Keratinocyte (primary cell): ENCODE results near the gene MYPOP. TPM values are rescaled to one million over a fixed set of nuclear protein-coding genes. Genes with fewer than 3 reads are reported as not detected.

Experiments
- DNase-seq: peaks from one replicate; pipeline ENCODE4 v3.0.0-alpha.2; 2011; ENCODE audit warnings: low read depth, missing footprints, low spot score
- FAIRE-seq: peaks from 2 replicates; lab custom pipeline; 2011; peaks lifted over from hg19 to GRCh38; lab: Jason Lieb, UNC
- H2AFZ ChIP-seq: 2 replicates; pipeline ENCODE4 v1.6.0; 2012; ENCODE audit warnings: low read length, control low read depth, inconsistent platforms; ENCODE audit not compliant: control insufficient read depth
- H3K27ac ChIP-seq: 2 replicates; pipeline ENCODE4 v1.5.1; 2011; ENCODE audit warnings: low read length; ENCODE audit not compliant: control insufficient read depth, insufficient read depth
- H3K27me3 ChIP-seq: 3 replicates; pipeline ENCODE4 v1.6.0; 2011; ENCODE audit warnings: low read length; ENCODE audit not compliant: control insufficient read depth, insufficient read depth; ENCODE audit errors: extremely low read depth
- H3K36me3 ChIP-seq, 2 experiments: 2 replicates in 1 of 2; 3 replicates in 1 of 2; pipeline ENCODE4 v1.5.1; 2011; ENCODE audit warnings: low read length in 2 of 2, mild to moderate bottlenecking in 1 of 2; ENCODE audit not compliant: control insufficient read depth in 2 of 2, insufficient read depth in 2 of 2; ENCODE audit errors: extremely low read depth in 1 of 2
- H3K4me1 ChIP-seq: 3 replicates; pipeline ENCODE4 v1.5.1; 2011; ENCODE audit warnings: low read length; ENCODE audit not compliant: control insufficient read depth, insufficient read depth; ENCODE audit errors: extremely low read depth
- H3K4me2 ChIP-seq: 3 replicates; pipeline ENCODE4 v1.6.0; 2011; ENCODE audit warnings: low read depth, low read length; ENCODE audit not compliant: control insufficient read depth, insufficient read depth; ENCODE audit errors: extremely low read depth
- H3K4me3 ChIP-seq, 3 experiments: fragments of 200-600 bp in 1 of 3; sonication (generic) in 1 of 3; 2 replicates in 2 of 3; 3 replicates in 1 of 3; pipeline ENCODE4 v1.5.1; 2011 to 2016; ENCODE audit warnings: low read length in 3 of 3, mild to moderate bottlenecking in 3 of 3, control low read depth in 2 of 3, inconsistent platforms in 1 of 3, low read depth in 1 of 3, mixed read lengths in 1 of 3, mixed run types in 1 of 3, moderate library complexity in 1 of 3; ENCODE audit not compliant: control insufficient read depth in 2 of 3, insufficient read depth in 2 of 3; ENCODE audit errors: extremely low read depth in 1 of 3
- H3K79me2 ChIP-seq: 2 replicates; pipeline ENCODE4 v1.6.0; 2012; ENCODE audit warnings: low read length; ENCODE audit not compliant: control insufficient read depth, insufficient read depth
- H3K9ac ChIP-seq: 3 replicates; pipeline ENCODE4 v1.6.0; 2011; ENCODE audit warnings: low read length; ENCODE audit not compliant: control insufficient read depth, insufficient read depth; ENCODE audit errors: extremely low read depth
- H3K9me1 ChIP-seq: 3 replicates; pipeline ENCODE4 v1.6.0; 2011; ENCODE audit warnings: low read length; ENCODE audit not compliant: control insufficient read depth, insufficient read depth; ENCODE audit errors: extremely low read depth
- H3K9me3 ChIP-seq: 2 replicates; pipeline ENCODE4 v1.5.1; 2012; ENCODE audit warnings: low read depth, low read length; ENCODE audit not compliant: control insufficient read depth
- H4K20me1 ChIP-seq: 3 replicates; pipeline ENCODE4 v1.6.0; 2011; ENCODE audit warnings: low read length; ENCODE audit not compliant: control insufficient read depth, insufficient read depth; ENCODE audit errors: extremely low read depth
- EZH2 ChIP-seq: IDR thresholded peaks from one replicate; pipeline ENCODE4 v1.6.1; 2012; ENCODE audit warnings: inconsistent platforms, mild to moderate bottlenecking, low read length, moderate library complexity
- dilution Hi-C: fragments of 300-500 bp; cut with MboI; formaldehyde crosslinking; loops from one replicate; pipeline ENCODE4 v1.7.0; 2020; ENCODE audit warnings: low sequenced_read_pairs; ENCODE audit not compliant: extremely low pct_ligation_motif_present
- polyA plus RNA-seq, 5 experiments: library from polyadenylated mRNA; depleted of rRNA in 3 of 5; stranded (reverse) in 3 of 5; stranded (forward) in 1 of 5; unstranded in 1 of 5; fragments of >200 nt; gene quantifications; 1 replicate in 1 of 5; 2 replicates in 3 of 5; 3 replicates in 1 of 5; pipeline versions ENCODE4 v1.2.1 to v1.2.3, GENCODE V29; 2011 to 2012; ENCODE audit warnings: missing spikeins in 2 of 5, low read depth in 1 of 5, low replicate concordance in 1 of 5
- TF ChIP-seq, protein P1 (sequence below), 3 experiments: IDR thresholded peaks in 1 of 3; conservative IDR thresholded peaks in 1 of 3; optimal IDR thresholded peaks in 1 of 3; 2 replicates in 2 of 3; 3 replicates in 1 of 3; pipeline versions ENCODE3 to v1.5.1; 2011; ENCODE audit warnings: low read length in 3 of 3, mild to moderate bottlenecking in 3 of 3, moderate library complexity in 2 of 3, control low read depth in 1 of 3, inconsistent platforms in 1 of 3; ENCODE audit not compliant: insufficient read depth in 2 of 3; ENCODE audit errors: extremely low read depth in 1 of 3

The MYPOP gene
- polyA plus RNA-seq, 1 donor (not counting 4 experiments of a cell fraction or from before 2014, with no cell fraction given), result 1.3 TPM

DNA sequence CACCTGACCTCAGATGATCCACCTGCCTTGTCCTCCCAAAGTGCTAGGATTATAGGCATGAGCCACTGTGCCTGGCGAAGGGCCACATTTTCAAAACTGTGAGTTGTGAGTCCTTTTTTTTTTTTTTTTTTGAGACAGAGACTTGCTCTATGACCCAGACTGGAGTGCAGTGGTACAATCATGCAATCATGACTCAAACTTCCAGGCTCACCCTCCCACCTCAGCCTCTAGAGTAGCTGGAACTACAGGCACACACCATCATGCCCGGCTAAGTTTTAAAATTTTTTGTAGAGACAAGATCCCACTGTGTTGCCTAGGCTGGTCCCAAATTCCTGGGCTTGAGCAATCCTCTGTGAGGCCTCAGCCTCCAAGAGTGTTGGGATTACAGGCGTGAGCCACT is 3.8 kb upstream of the MYPOP start:
- no peak for DNase-seq
- H3K9ac ChIP-seq, result no peak overlapping the region
- H3K4me2 ChIP-seq, result no peak overlapping the region
- FAIRE-seq, result no peak
- no peaks in the 10 kb centered on the region for H3K9me1 ChIP-seq
- H2AFZ ChIP-seq, result no peak overlapping the region
- H3K4me3 ChIP-seq, result no peak overlapping the region
- TF ChIP-seq EZH2, result no peak
- TF ChIP-seq, protein P1, sequence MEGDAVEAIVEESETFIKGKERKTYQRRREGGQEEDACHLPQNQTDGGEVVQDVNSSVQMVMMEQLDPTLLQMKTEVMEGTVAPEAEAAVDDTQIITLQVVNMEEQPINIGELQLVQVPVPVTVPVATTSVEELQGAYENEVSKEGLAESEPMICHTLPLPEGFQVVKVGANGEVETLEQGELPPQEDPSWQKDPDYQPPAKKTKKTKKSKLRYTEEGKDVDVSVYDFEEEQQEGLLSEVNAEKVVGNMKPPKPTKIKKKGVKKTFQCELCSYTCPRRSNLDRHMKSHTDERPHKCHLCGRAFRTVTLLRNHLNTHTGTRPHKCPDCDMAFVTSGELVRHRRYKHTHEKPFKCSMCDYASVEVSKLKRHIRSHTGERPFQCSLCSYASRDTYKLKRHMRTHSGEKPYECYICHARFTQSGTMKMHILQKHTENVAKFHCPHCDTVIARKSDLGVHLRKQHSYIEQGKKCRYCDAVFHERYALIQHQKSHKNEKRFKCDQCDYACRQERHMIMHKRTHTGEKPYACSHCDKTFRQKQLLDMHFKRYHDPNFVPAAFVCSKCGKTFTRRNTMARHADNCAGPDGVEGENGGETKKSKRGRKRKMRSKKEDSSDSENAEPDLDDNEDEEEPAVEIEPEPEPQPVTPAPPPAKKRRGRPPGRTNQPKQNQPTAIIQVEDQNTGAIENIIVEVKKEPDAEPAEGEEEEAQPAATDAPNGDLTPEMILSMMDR (optimal IDR thresholded peaks at IDR 0.05 in 1 of 3, IDR thresholded peaks at IDR 0.05 in 1 of 3, conservative IDR thresholded peaks at IDR 0.05 in 1 of 3; ENCODE audit: extremely low read depth in 1 of 3, insufficient read depth in 2 of 3, low read length in 3 of 3), result no peak
- H3K27me3 ChIP-seq, result peaks cover 6% of the 10 kb centered on the region
- dilution Hi-C loops, result no loop called here
- no peaks in the 10 kb centered on the region for H4K20me1 ChIP-seq
- no peaks in the 10 kb centered on the region for H3K9me3 ChIP-seq
- H3K4me1 ChIP-seq, result peaks cover 6% of the 10 kb centered on the region
- no peak overlapping the region for H3K27ac ChIP-seq
- H3K79me2 ChIP-seq, result no peaks in the 10 kb centered on the region
- no peaks in the 10 kb centered on the region for H3K36me3 ChIP-seq

DNA sequence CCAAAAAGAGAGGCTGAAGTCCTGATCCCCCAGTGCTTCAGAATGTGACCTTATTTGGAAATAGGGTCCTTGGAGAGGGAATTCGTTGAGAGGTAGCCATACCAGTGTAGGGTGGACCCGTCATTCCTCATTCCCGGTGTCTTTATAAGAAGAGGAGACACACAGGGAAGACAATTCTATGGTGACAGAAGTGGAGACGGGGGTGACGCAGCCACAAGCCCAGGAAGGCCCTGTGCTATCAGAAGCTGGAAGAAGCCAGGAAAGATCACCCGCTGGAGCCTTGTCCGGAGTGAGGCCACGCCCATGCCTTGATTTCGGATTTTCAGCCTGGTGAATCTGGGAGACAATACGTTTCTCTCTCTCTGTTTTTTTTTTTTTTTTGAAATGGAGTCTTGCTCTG is 2.6 kb upstream of the MYPOP start:
- Histone ChIP-seq H3K4me1 (peaks cover 6% of the 10 kb centered on the region), H3K27ac (no peak overlapping the region), H3K9ac (no peak overlapping the region), H3K4me3 (no peak overlapping the region), H3K36me3 (peaks cover 0 to 4% of the 10 kb centered on the region in 2 experiments), H3K79me2 (no peaks in the 10 kb centered on the region), H3K4me2 (no peak overlapping the region), H3K27me3 (no peaks in the 10 kb centered on the region), H3K9me3 (no peaks in the 10 kb centered on the region), H4K20me1 (no peaks in the 10 kb centered on the region), H2AFZ (no peak overlapping the region), H3K9me1 (no peaks in the 10 kb centered on the region)
- FAIRE-seq (no peak), DNase-seq (no peak)
- TF ChIP-seq EZH2, result no peak
- TF ChIP-seq, protein P1 (optimal IDR thresholded peaks at IDR 0.05 in 1 of 3, IDR thresholded peaks at IDR 0.05 in 1 of 3, conservative IDR thresholded peaks at IDR 0.05 in 1 of 3; ENCODE audit: extremely low read depth in 1 of 3, insufficient read depth in 2 of 3, low read length in 3 of 3), result no peak
- dilution Hi-C loops, result no loop called here
